ENCODE measurements around the gene CNKSR3. TPM values are rescaled to one million over a fixed set of nuclear protein-coding genes. Genes with fewer than 3 reads are reported as not detected.

CNKSR3 gene
- total RNA-seq, 1 experiment from 2014 or later = not detected

GRCh38 chr6:154378518-154378917, 132.0 kb downstream of the CNKSR3 start:
- no peak overlapping the region for H3K4me3 ChIP-seq (ENCODE audit: low read length)
- H3K4me1 ChIP-seq (ENCODE audit: low read length) = no peaks in the 10 kb centered on the region
- no peaks in the 10 kb centered on the region for H4K20me1 ChIP-seq (ENCODE audit: insufficient read depth, low read depth, low read length)
- H2AFZ ChIP-seq (ENCODE audit: low read length) = no peak overlapping the region
- no peaks in the 10 kb centered on the region for H3K9me2 ChIP-seq (replicated peaks; ENCODE audit: insufficient read depth, low read length)
- H3K27ac ChIP-seq (ENCODE audit: low read length) = no peak overlapping the region
- H3K4me2 ChIP-seq (ENCODE audit: low read depth, low read length, poor library complexity, severe bottlenecking) = no peak overlapping the region
- no peaks in the 10 kb centered on the region for H3K27me3 ChIP-seq (ENCODE audit: low read length)
- H3K9me3 ChIP-seq (ENCODE audit: low read length) = 0 out of 2 replicates have a peak, but pooled peaks cover 4% of the 10 kb centered on the region
- H3K36me3 ChIP-seq (ENCODE audit: insufficient read depth, low read length) = no peaks in the 10 kb centered on the region
- DNase-seq = no peak
- no peaks in the 10 kb centered on the region for H3K79me2 ChIP-seq (ENCODE audit: low read length)
- no peak overlapping the region for H3K9ac ChIP-seq (ENCODE audit: low read length)

GRCh38 chr6:154377726-154378125, 132.8 kb downstream of the CNKSR3 start:
- Histone ChIP-seq H3K79me2 (ENCODE audit: low read length) (no peaks in the 10 kb centered on the region), H4K20me1 (ENCODE audit: insufficient read depth, low read depth, low read length) (no peaks in the 10 kb centered on the region), H3K4me3 (ENCODE audit: low read length) (no peak overlapping the region), H2AFZ (ENCODE audit: low read length) (no peak overlapping the region), H3K9me2 (replicated peaks; ENCODE audit: insufficient read depth, low read length) (no peaks in the 10 kb centered on the region), H3K36me3 (ENCODE audit: insufficient read depth, low read length) (no peaks in the 10 kb centered on the region), H3K9me3 (ENCODE audit: low read length) (0 out of 2 replicates have a peak, but pooled peaks cover 4% of the 10 kb centered on the region), H3K4me2 (ENCODE audit: low read depth, low read length, poor library complexity, severe bottlenecking) (no peak overlapping the region), H3K9ac (ENCODE audit: low read length) (no peak overlapping the region), H3K27ac (ENCODE audit: low read length) (no peak overlapping the region), H3K4me1 (ENCODE audit: low read length) (no peaks in the 10 kb centered on the region), H3K27me3 (ENCODE audit: low read length) (no peaks in the 10 kb centered on the region)
- DNase-seq = no peak

- Histone ChIP-seq H3K4me1 (ENCODE audit: low read length) (no peaks in the 10 kb centered on the region), H3K4me2 (ENCODE audit: low read depth, low read length, poor library complexity, severe bottlenecking) (no peak overlapping the region), H3K27me3 (ENCODE audit: low read length) (no peaks in the 10 kb centered on the region), H4K20me1 (ENCODE audit: insufficient read depth, low read depth, low read length) (no peaks in the 10 kb centered on the region), H3K9me3 (ENCODE audit: low read length) (0 out of 2 replicates have a peak, but pooled peaks cover 4% of the 10 kb centered on the region), H3K4me3 (ENCODE audit: low read length) (no peak overlapping the region), H2AFZ (ENCODE audit: low read length) (no peak overlapping the region), H3K9ac (ENCODE audit: low read length) (no peak overlapping the region), H3K27ac (ENCODE audit: low read length) (no peak overlapping the region), H3K79me2 (ENCODE audit: low read length) (no peaks in the 10 kb centered on the region), H3K9me2 (replicated peaks; ENCODE audit: insufficient read depth, low read length) (no peaks in the 10 kb centered on the region), H3K36me3 (ENCODE audit: insufficient read depth, low read length) (no peaks in the 10 kb centered on the region)
- no peak for DNase-seq
Observed at GRCh38 chr6:154373971-154374370, 136.5 kb downstream of the CNKSR3 start.

GRCh38 chr6:154371281-154371680, 139.2 kb downstream of the CNKSR3 start:
- Histone ChIP-seq H3K9ac (ENCODE audit: low read length) (no peak overlapping the region), H4K20me1 (ENCODE audit: insufficient read depth, low read depth, low read length) (no peaks in the 10 kb centered on the region), H3K4me3 (ENCODE audit: low read length) (no peak overlapping the region), H2AFZ (ENCODE audit: low read length) (no peak overlapping the region), H3K4me1 (ENCODE audit: low read length) (no peaks in the 10 kb centered on the region), H3K36me3 (ENCODE audit: insufficient read depth, low read length) (no peaks in the 10 kb centered on the region), H3K4me2 (ENCODE audit: low read depth, low read length, poor library complexity, severe bottlenecking) (no peak overlapping the region), H3K27ac (ENCODE audit: low read length) (no peak overlapping the region), H3K9me2 (replicated peaks; ENCODE audit: insufficient read depth, low read length) (no peaks in the 10 kb centered on the region), H3K9me3 (ENCODE audit: low read length) (0 out of 2 replicates have a peak, but pooled peaks cover 4% of the 10 kb centered on the region), H3K27me3 (ENCODE audit: low read length) (no peaks in the 10 kb centered on the region), H3K79me2 (ENCODE audit: low read length) (no peaks in the 10 kb centered on the region)
- no peak for DNase-seq

GRCh38 chr6:154370545-154370944, 139.9 kb downstream of the CNKSR3 start:
- Histone ChIP-seq H3K27ac (ENCODE audit: low read length) (no peak overlapping the region), H3K27me3 (ENCODE audit: low read length) (no peaks in the 10 kb centered on the region), H3K4me2 (ENCODE audit: low read depth, low read length, poor library complexity, severe bottlenecking) (no peak overlapping the region), H3K9me2 (replicated peaks; ENCODE audit: insufficient read depth, low read length) (no peaks in the 10 kb centered on the region), H3K4me1 (ENCODE audit: low read length) (no peaks in the 10 kb centered on the region), H3K9ac (ENCODE audit: low read length) (no peak overlapping the region), H3K4me3 (ENCODE audit: low read length) (no peak overlapping the region), H3K9me3 (ENCODE audit: low read length) (0 out of 2 replicates have a peak, but pooled peaks cover 4% of the 10 kb centered on the region), H4K20me1 (ENCODE audit: insufficient read depth, low read depth, low read length) (no peaks in the 10 kb centered on the region), H3K36me3 (ENCODE audit: insufficient read depth, low read length) (no peaks in the 10 kb centered on the region), H3K79me2 (ENCODE audit: low read length) (no peaks in the 10 kb centered on the region), H2AFZ (ENCODE audit: low read length) (no peak overlapping the region)
- DNase-seq = no peak

GRCh38 chr6:154367839-154368695, 142.4 kb downstream of the CNKSR3 start:
- H3K79me2 ChIP-seq (ENCODE audit: low read length) = no peaks in the 10 kb centered on the region
- no peaks in the 10 kb centered on the region for H4K20me1 ChIP-seq (ENCODE audit: insufficient read depth, low read depth, low read length)

GRCh38 chr6:154367336-154367735, 143.1 kb downstream of the CNKSR3 start:
- no peaks in the 10 kb centered on the region for H3K4me1 ChIP-seq (ENCODE audit: low read length)
- no peak overlapping the region for H3K9ac ChIP-seq (ENCODE audit: low read length)
- no peaks in the 10 kb centered on the region for H3K36me3 ChIP-seq (ENCODE audit: insufficient read depth, low read length)
- no peaks in the 10 kb centered on the region for H3K27me3 ChIP-seq (ENCODE audit: low read length)
- H3K27ac ChIP-seq (ENCODE audit: low read length) = no peak overlapping the region
- no peaks in the 10 kb centered on the region for H3K9me2 ChIP-seq (replicated peaks; ENCODE audit: insufficient read depth, low read length)
- no peak overlapping the region for H3K4me2 ChIP-seq (ENCODE audit: low read depth, low read length, poor library complexity, severe bottlenecking)
- no peaks in the 10 kb centered on the region for H3K9me3 ChIP-seq (ENCODE audit: low read length)
- no peaks in the 10 kb centered on the region for H3K79me2 ChIP-seq (ENCODE audit: low read length)
- H4K20me1 ChIP-seq (ENCODE audit: insufficient read depth, low read depth, low read length) = no peaks in the 10 kb centered on the region
- no peak for DNase-seq
- H3K4me3 ChIP-seq (ENCODE audit: low read length) = no peak overlapping the region
- H2AFZ ChIP-seq (ENCODE audit: low read length) = no peak overlapping the region

More at GRCh38 chr6:154367839-154368695, 142.4 kb downstream of the CNKSR3 start:
- Histone ChIP-seq H3K4me2 (ENCODE audit: low read depth, low read length, poor library complexity, severe bottlenecking) (no peak overlapping the region), H3K9ac (ENCODE audit: low read length) (no peak overlapping the region), H3K27ac (ENCODE audit: low read length) (no peak overlapping the region), H2AFZ (ENCODE audit: low read length) (no peak overlapping the region), H3K9me2 (replicated peaks; ENCODE audit: insufficient read depth, low read length) (no peaks in the 10 kb centered on the region), H3K4me1 (ENCODE audit: low read length) (no peaks in the 10 kb centered on the region), H3K36me3 (ENCODE audit: insufficient read depth, low read length) (no peaks in the 10 kb centered on the region), H3K4me3 (ENCODE audit: low read length) (no peak overlapping the region), H3K9me3 (ENCODE audit: low read length) (no peaks in the 10 kb centered on the region), H3K27me3 (ENCODE audit: low read length) (no peaks in the 10 kb centered on the region)
- no peak for DNase-seq

- H3K4me1 ChIP-seq (ENCODE audit: low read length) = peaks cover 10% of the 10 kb centered on the region
- H3K4me3 ChIP-seq (ENCODE audit: low read length) = no peak overlapping the region
- H3K27me3 ChIP-seq (ENCODE audit: low read length) = no peaks in the 10 kb centered on the region
- H3K79me2 ChIP-seq (ENCODE audit: low read length) = no peaks in the 10 kb centered on the region
- no peak overlapping the region for H3K27ac ChIP-seq (ENCODE audit: low read length)
- no peak overlapping the region for H3K4me2 ChIP-seq (ENCODE audit: low read depth, low read length, poor library complexity, severe bottlenecking)
- H3K36me3 ChIP-seq (ENCODE audit: insufficient read depth, low read length) = no peaks in the 10 kb centered on the region
- no peak for DNase-seq
- no peak overlapping the region for H2AFZ ChIP-seq (ENCODE audit: low read length)
- no peaks in the 10 kb centered on the region for H3K9me3 ChIP-seq (ENCODE audit: low read length)
- no peaks in the 10 kb centered on the region for H4K20me1 ChIP-seq (ENCODE audit: insufficient read depth, low read depth, low read length)
- H3K9me2 ChIP-seq (replicated peaks; ENCODE audit: insufficient read depth, low read length) = no peaks in the 10 kb centered on the region
- no peak overlapping the region for H3K9ac ChIP-seq (ENCODE audit: low read length)
Observed at GRCh38 chr6:154363821-154364220, 146.7 kb downstream of the CNKSR3 start.

Data from Karpas-422 (cell line).